ENCODE measurements around the gene BNIP5.

Gene BNIP5

DNA sequence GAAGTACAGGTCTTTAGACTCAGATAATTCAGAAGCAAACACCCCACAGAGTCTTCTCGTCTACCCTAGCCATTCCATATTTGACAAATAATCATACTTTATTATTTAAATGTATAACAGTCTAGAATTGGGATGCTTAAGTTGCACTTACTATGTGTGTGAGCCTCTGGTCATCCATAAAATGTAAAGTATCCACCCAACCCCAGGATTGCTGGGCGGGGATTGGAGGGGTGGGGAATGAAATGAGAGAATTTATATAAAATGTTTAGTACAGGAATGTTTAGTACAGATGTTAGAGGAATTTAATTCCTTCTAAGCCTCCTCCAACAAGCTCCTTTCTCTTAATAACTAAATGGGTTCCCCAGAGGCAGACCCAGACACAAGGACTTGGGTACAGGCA lies 16.9 kb downstream of the BNIP5 start:
- no peak overlapping the region for H3K9ac ChIP-seq (ENCODE audit: low read length in 2 of 2)
- no peak overlapping the region for H3K27ac ChIP-seq (ENCODE audit: low read length)
- no peak overlapping the region for H3K4me3 ChIP-seq (ENCODE audit: low read length in 2 of 2)
- H3K36me3 ChIP-seq (ENCODE audit: control insufficient read depth in 2 of 2, insufficient read depth in 2 of 2, low read length in 2 of 2), result no peaks in the 10 kb centered on the region
- H3K27me3 ChIP-seq (ENCODE audit: control insufficient read depth in 1 of 2, insufficient read depth in 2 of 2, low read length in 2 of 2), result peaks cover 0 to under 1% of the 10 kb centered on the region in 2 donors
- H3K9me3 ChIP-seq (ENCODE audit: control insufficient read depth in 2 of 2, low read length in 2 of 2), result no peaks in the 10 kb centered on the region
- H3K4me1 ChIP-seq (ENCODE audit: control insufficient read depth, insufficient read depth, low read length), result no peaks in the 10 kb centered on the region

DNA sequence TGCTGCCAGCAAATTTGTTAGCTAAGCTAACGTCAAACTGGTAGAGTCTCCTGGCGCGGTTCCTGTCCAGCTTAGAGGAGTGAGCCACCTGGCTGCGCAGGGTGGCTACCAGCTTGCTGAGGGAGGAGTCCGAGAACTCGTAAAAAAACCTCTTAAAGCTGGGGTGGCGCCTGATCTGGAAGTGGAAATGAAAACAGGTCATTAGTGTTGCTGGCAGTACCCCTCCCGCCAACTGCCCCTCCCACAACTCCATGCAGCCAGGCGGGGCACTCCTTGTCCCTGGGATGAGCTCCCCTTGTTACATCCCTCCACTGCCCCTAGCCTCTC lies 17.3 kb downstream of the BNIP5 start:
- no peaks in the 10 kb centered on the region for H3K36me3 ChIP-seq (ENCODE audit: control insufficient read depth in 2 of 2, insufficient read depth in 2 of 2, low read length in 2 of 2)
- H3K4me3 ChIP-seq (ENCODE audit: low read length in 2 of 2), result no peak overlapping the region
- no peaks in the 10 kb centered on the region for H3K27me3 ChIP-seq (ENCODE audit: control insufficient read depth in 1 of 2, insufficient read depth in 2 of 2, low read length in 2 of 2)
- no peaks in the 10 kb centered on the region for H3K9me3 ChIP-seq (ENCODE audit: control insufficient read depth in 2 of 2, low read length in 2 of 2)
- no peak overlapping the region for H3K27ac ChIP-seq (ENCODE audit: low read length)
- H3K4me1 ChIP-seq (ENCODE audit: control insufficient read depth, insufficient read depth, low read length), result no peaks in the 10 kb centered on the region
- H3K9ac ChIP-seq (ENCODE audit: low read length in 2 of 2), result no peak overlapping the region

DNA sequence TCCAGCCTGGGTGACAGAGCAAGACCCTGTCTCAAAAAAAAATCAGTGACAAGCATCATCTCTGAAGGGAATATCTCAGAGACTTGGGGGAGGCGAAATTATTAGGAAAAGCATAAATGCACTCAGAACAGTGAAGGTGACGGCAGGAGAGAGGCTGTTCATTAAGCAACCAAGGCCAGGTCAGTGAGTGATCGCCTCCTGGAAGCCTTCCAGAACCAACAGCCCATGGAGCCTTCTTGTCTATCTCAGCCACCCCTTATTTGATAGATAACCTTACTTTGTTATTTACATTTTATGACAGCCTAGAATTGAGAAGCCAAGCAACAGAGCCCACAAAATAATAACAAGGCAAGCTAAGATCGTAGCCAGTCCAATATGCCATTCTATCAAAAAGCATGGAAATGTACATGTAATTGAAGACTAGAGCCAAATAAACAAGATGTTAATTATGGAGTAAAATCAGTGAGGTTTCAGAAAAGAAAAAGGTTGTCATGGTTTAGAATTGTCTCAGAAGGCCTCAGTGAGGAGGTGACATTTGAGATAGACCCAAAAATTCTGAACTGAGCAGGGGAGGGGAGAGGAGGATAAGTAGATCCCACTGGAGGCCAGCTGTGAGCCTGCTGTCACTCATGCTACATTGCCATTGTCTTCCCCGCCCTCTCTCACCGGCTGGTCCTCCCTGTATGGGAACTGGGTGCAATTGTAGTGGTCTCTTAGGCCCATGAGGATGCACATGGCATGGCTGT lies 17.8 kb downstream of the BNIP5 start:
- Histone ChIP-seq H3K9me3 (ENCODE audit: control insufficient read depth in 2 of 2, low read length in 2 of 2) (no peaks in the 10 kb centered on the region), H3K4me3 (ENCODE audit: low read length in 2 of 2) (no peak overlapping the region), H3K36me3 (ENCODE audit: control insufficient read depth in 2 of 2, insufficient read depth in 2 of 2, low read length in 2 of 2) (no peaks in the 10 kb centered on the region), H3K9ac (ENCODE audit: low read length in 2 of 2) (no peak overlapping the region), H3K27me3 (ENCODE audit: control insufficient read depth in 1 of 2, insufficient read depth in 2 of 2, low read length in 2 of 2) (no peaks in the 10 kb centered on the region), H3K4me1 (ENCODE audit: control insufficient read depth, insufficient read depth, low read length) (no peaks in the 10 kb centered on the region), H3K27ac (ENCODE audit: low read length) (no peak overlapping the region)

DNA sequence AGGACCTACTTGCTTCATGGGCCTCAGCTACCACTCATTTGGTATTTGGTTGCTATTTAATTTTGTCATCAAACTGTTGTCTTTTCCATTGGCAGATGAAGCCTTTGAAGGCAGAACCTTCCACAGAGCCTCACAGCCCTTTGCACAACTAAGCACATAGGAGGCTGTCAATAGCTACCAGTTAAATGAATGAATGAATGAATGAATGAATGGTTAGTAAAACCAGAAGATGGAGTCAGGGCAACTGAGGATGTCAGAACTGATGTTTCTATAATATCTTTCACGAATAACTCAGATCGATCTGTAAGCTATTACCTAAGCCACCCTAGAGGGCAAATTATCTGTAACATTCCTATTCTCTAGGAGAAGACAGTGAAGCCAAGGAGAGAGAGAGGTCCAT lies 19.1 kb downstream of the BNIP5 start:
- Histone ChIP-seq H3K27ac (ENCODE audit: low read length) (no peak overlapping the region), H3K9ac (ENCODE audit: low read length in 2 of 2) (no peak overlapping the region), H3K4me1 (ENCODE audit: control insufficient read depth, insufficient read depth, low read length) (no peaks in the 10 kb centered on the region), H3K36me3 (ENCODE audit: control insufficient read depth in 2 of 2, insufficient read depth in 2 of 2, low read length in 2 of 2) (no peaks in the 10 kb centered on the region), H3K27me3 (ENCODE audit: control insufficient read depth in 1 of 2, insufficient read depth in 2 of 2, low read length in 2 of 2) (no peaks in the 10 kb centered on the region), H3K9me3 (ENCODE audit: control insufficient read depth in 2 of 2, low read length in 2 of 2) (no peaks in the 10 kb centered on the region), H3K4me3 (ENCODE audit: low read length in 2 of 2) (no peak overlapping the region)

DNA sequence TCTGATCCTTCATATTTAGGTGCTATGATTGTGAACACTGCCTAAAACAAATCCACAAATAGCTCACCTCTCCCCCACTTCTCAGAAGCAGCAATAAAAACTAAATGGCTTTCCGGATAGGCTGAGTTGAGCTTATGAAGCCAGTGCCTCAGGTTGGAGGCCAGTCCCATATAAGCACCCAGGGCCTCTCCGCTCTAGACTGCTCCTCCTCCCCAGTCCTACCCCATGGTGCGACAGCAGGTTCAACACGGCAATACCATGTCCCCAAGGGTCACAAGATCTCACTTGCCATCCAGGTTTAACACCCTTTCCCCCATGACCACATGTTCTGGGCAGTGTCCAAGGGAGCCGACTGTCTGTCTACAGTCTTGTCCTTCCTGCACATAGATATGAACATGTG lies 20.8 kb downstream of the BNIP5 start:
- Histone ChIP-seq H3K27me3 (ENCODE audit: control insufficient read depth in 1 of 2, insufficient read depth in 2 of 2, low read length in 2 of 2) (no peaks in the 10 kb centered on the region), H3K27ac (ENCODE audit: low read length) (no peak overlapping the region), H3K9ac (ENCODE audit: low read length in 2 of 2) (no peak overlapping the region), H3K36me3 (ENCODE audit: control insufficient read depth in 2 of 2, insufficient read depth in 2 of 2, low read length in 2 of 2) (no peaks in the 10 kb centered on the region), H3K4me3 (ENCODE audit: low read length in 2 of 2) (no peak overlapping the region), H3K4me1 (ENCODE audit: control insufficient read depth, insufficient read depth, low read length) (no peaks in the 10 kb centered on the region), H3K9me3 (ENCODE audit: control insufficient read depth in 2 of 2, low read length in 2 of 2) (no peaks in the 10 kb centered on the region)

DNA sequence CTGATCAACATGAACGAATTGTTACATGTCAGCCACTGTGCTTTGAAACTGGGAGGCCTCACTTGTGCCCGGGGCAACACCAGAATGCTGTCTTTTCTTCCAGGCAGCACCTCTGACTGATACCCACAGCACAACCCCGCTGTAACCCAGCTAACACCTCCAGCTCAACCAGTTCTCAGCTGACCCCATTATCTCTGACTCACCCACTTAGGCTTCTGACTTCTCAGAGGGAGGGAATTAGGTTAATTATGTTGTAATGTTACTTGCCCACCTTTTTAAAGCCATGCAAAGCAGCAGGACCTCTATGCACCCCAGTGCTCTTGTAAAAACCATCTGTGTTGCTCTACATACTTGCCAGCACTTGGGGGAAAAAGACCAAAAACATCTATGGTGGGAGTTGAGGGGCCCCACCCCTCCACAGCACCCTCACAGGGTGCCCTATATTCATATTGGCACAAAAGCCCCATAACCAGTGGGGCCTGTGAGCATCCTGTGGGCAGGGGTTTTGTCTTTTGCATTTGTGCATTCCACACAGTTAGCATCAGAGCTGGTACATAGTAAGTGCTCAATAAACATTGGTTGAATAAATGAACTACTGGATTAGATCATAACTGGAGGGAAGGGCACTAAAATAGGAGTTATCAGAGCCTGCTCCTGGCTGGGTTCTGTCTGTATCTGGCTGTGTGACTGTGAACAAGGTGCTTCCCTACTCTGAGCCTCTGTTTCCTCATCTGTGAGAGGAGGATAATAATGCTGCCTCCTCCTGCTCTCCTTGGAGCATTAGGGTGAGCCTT lies 22.3 kb downstream of the BNIP5 start:
- Histone ChIP-seq H3K9me3 (ENCODE audit: control insufficient read depth in 2 of 2, low read length in 2 of 2) (no peaks in the 10 kb centered on the region), H3K4me3 (ENCODE audit: low read length in 2 of 2) (no peak overlapping the region), H3K27ac (ENCODE audit: low read length) (no peak overlapping the region), H3K27me3 (ENCODE audit: control insufficient read depth in 1 of 2, insufficient read depth in 2 of 2, low read length in 2 of 2) (peaks cover 0 to 2% of the 10 kb centered on the region in 2 donors), H3K4me1 (ENCODE audit: control insufficient read depth, insufficient read depth, low read length) (no peaks in the 10 kb centered on the region), H3K9ac (ENCODE audit: low read length in 2 of 2) (no peak overlapping the region), H3K36me3 (ENCODE audit: control insufficient read depth in 2 of 2, insufficient read depth in 2 of 2, low read length in 2 of 2) (no peaks in the 10 kb centered on the region)

DNA sequence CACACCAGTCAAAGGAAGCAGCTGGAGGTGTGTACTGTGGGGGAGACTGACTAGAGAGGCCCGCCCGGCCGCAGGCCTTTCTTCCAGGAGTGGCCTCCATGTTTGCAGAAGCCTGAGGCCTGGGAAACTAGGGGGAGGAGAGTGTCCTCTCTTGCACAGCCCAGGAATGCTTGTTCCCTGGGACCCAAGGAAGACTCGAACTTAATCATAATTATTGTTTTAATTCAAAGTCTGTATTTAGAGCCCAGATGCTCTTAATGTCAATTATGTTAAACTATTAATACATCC lies 23.1 kb downstream of the BNIP5 start:
- Histone ChIP-seq H3K36me3 (ENCODE audit: control insufficient read depth in 2 of 2, insufficient read depth in 2 of 2, low read length in 2 of 2) (no peaks in the 10 kb centered on the region), H3K27me3 (ENCODE audit: control insufficient read depth in 1 of 2, insufficient read depth in 2 of 2, low read length in 2 of 2) (peaks cover 0 to 4% of the 10 kb centered on the region in 2 donors), H3K9me3 (ENCODE audit: control insufficient read depth in 2 of 2, low read length in 2 of 2) (no peaks in the 10 kb centered on the region), H3K9ac (ENCODE audit: low read length in 2 of 2) (no peak overlapping the region), H3K4me3 (ENCODE audit: low read length in 2 of 2) (no peak overlapping the region), H3K27ac (ENCODE audit: low read length) (no peak overlapping the region), H3K4me1 (ENCODE audit: control insufficient read depth, insufficient read depth, low read length) (no peaks in the 10 kb centered on the region)

DNA sequence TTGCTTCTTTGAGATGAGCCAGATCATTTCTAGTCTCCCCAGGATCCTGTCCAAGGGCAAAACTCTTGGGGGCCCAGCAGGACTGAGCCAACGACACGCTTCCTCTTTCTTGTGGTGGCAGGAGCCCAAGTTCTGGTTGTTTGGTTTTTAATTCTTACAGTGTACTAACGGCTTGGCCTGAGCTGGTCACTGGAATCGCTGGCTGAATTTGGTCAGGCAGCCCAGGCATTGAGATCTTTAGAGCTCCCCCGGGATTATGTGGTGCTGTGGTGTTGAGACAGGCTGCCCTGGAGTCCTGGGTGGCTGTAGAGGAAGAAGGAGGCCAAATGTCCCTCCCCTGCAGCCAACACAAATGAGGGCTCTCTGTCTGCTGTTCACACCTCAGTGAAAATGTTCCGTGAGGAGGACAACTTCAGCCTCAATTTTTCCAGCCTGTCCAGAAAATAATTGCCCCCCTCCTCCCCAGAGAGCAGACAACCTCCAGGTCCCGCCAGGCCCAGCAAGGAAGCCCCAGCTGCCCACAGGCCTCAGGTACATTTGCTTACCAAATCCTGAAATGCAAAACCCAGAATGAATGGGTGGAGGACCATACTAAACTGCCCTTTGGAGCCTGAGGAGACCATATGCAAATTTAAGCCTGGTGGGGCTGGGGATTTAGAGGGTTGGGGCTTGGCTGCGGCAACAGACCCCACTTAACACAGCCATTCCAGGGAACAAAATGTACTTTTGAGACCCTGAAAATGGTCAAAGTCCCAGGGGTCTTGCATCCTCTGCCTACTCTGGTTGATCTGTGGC lies 23.6 kb downstream of the BNIP5 start:
- Histone ChIP-seq H3K4me3 (ENCODE audit: low read length in 2 of 2) (no peak overlapping the region), H3K27ac (ENCODE audit: low read length) (no peak overlapping the region), H3K4me1 (ENCODE audit: control insufficient read depth, insufficient read depth, low read length) (no peaks in the 10 kb centered on the region), H3K9ac (ENCODE audit: low read length in 2 of 2) (no peak overlapping the region), H3K27me3 (ENCODE audit: control insufficient read depth in 1 of 2, insufficient read depth in 2 of 2, low read length in 2 of 2) (peaks cover 0 to 4% of the 10 kb centered on the region in 2 donors), H3K36me3 (ENCODE audit: control insufficient read depth in 2 of 2, insufficient read depth in 2 of 2, low read length in 2 of 2) (no peaks in the 10 kb centered on the region), H3K9me3 (ENCODE audit: control insufficient read depth in 2 of 2, low read length in 2 of 2) (no peaks in the 10 kb centered on the region)

DNA sequence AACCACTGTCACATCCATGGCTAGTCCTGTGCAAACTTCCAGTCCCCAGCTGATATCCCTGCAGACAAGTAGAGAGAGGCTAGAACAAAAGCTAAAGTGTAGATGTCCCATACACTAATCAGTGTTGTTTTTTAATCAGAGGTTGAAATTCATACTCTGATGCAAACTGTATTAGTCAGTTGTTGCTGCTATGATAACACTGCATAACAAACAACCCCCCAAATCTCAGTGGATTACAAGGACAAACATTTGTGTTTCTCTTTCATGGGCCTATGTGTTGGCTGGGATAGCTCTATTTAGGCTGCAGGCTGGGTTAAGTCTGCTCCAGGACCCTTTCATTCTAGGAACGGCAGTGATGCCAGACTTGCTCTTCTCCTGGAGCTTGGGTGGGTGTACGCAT lies 26.8 kb downstream of the BNIP5 start:
- Histone ChIP-seq H3K9ac (ENCODE audit: low read length in 2 of 2) (no peak overlapping the region), H3K4me3 (ENCODE audit: low read length in 2 of 2) (no peak overlapping the region), H3K27me3 (ENCODE audit: control insufficient read depth in 1 of 2, insufficient read depth in 2 of 2, low read length in 2 of 2) (peaks cover 0 to 4% of the 10 kb centered on the region in 2 donors), H3K4me1 (ENCODE audit: control insufficient read depth, insufficient read depth, low read length) (no peaks in the 10 kb centered on the region), H3K9me3 (ENCODE audit: control insufficient read depth in 2 of 2, low read length in 2 of 2) (no peaks in the 10 kb centered on the region), H3K27ac (ENCODE audit: low read length) (no peak overlapping the region), H3K36me3 (ENCODE audit: control insufficient read depth in 2 of 2, insufficient read depth in 2 of 2, low read length in 2 of 2) (no peaks in the 10 kb centered on the region)

DNA sequence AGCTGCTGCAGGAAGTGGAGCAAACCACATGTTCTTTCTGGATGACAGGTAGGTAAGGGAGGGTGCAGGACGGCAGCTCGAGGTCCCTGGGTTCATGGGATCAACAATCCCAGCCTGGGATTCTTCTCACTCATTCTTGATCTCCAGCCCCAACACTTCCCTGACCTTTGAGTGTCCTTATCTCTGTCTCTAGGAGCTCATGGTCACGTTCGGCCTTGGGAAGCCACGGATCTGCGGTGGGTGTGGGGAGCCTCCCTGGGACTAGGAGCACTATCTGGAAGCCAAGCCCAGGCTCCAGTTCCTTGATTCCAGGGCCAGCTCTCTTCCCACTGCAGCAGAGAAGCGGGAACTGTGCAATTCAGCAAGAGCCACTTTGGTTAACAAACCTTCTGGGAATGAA lies 27.5 kb downstream of the BNIP5 start:
- no peak overlapping the region for H3K4me3 ChIP-seq (ENCODE audit: low read length in 2 of 2)
- no peak overlapping the region for H3K9ac ChIP-seq (ENCODE audit: low read length in 2 of 2)
- no peaks in the 10 kb centered on the region for H3K36me3 ChIP-seq (ENCODE audit: control insufficient read depth in 2 of 2, insufficient read depth in 2 of 2, low read length in 2 of 2)
- no peaks in the 10 kb centered on the region for H3K9me3 ChIP-seq (ENCODE audit: control insufficient read depth in 2 of 2, low read length in 2 of 2)
- H3K27me3 ChIP-seq (ENCODE audit: control insufficient read depth in 1 of 2, insufficient read depth in 2 of 2, low read length in 2 of 2), result peaks cover 0 to 4% of the 10 kb centered on the region in 2 donors
- no peak overlapping the region for H3K27ac ChIP-seq (ENCODE audit: low read length)
- no peaks in the 10 kb centered on the region for H3K4me1 ChIP-seq (ENCODE audit: control insufficient read depth, insufficient read depth, low read length)

DNA sequence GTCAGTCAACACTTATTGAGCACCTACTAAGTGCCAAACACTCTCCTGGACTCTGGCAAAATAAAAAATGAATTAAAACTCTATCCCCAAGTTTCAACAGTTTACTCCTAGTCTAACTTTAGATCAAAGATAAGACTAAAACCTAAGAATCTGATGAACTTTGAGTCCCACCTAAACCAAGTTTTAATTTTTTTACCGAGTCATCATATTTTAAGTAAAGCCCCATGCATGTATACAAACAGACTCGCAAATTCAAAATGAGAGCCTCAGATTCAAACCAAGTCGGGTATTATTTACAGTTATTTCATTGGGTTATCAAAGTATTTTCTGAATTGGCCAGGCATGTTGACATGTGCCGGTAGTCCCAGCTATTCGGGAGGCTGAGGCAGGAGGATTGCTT lies 28.2 kb downstream of the BNIP5 start:
- Histone ChIP-seq H3K9me3 (ENCODE audit: control insufficient read depth in 2 of 2, low read length in 2 of 2) (no peaks in the 10 kb centered on the region), H3K27ac (ENCODE audit: low read length) (no peak overlapping the region), H3K4me1 (ENCODE audit: control insufficient read depth, insufficient read depth, low read length) (no peaks in the 10 kb centered on the region), H3K27me3 (ENCODE audit: control insufficient read depth in 1 of 2, insufficient read depth in 2 of 2, low read length in 2 of 2) (peaks cover 0 to 4% of the 10 kb centered on the region in 2 donors), H3K4me3 (ENCODE audit: low read length in 2 of 2) (no peak overlapping the region), H3K9ac (ENCODE audit: low read length in 2 of 2) (no peak overlapping the region), H3K36me3 (ENCODE audit: control insufficient read depth in 2 of 2, insufficient read depth in 2 of 2, low read length in 2 of 2) (no peaks in the 10 kb centered on the region)

Measured in stomach smooth muscle (tissue), 2 donors.